HG03520 (cell line): ENCODE data around the gene HYKK.
"Not testable (repeated sequence)": the region's sequence is repeated elsewhere in the genome, so short reads cannot be mapped to it uniquely, and the experiment has no call there.

ENCODE experiments used
- ATAC-seq: cut with Tn5 transposase; IDR thresholded peaks from one replicate; pipeline ENCODE4 v1.9.1; 2021; ENCODE audit warnings: mild to moderate bottlenecking, moderate library complexity; ENCODE audit not compliant: unreplicated experiment

Gene HYKK

DNA sequence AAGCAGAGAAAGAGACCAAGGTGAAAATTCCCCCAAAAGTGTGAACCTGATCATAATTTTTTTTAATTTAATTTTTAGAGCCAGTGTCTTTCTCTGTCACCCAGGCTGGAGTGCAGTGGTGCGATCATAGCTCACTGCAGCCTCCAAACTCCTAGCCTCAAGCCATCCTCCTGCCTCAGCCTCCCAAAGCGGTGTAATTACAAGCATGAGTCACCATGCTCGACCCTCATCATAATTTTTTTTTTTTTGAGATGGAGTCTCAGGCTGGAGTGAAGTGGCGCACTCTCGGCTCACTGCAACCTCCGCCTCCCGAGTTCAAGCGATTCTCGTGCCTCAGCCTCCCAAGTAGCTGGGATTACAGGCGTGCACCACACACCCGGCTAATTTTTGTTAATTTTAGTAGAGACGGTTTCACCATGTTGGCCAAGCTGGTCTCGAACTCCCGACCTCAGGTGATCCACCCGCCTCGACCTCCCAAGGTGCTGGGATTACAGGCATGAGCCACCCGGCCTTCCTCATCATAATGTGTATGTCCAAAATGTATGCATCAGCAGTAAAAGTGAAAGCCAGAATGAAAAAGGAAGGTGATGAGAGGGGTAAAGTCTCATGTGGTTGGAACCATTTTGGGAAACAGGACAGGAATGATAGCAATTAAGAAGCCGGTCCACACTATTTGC, 32.2 kb downstream of the HYKK start:
- not testable (repeated sequence) for ATAC-seq

DNA sequence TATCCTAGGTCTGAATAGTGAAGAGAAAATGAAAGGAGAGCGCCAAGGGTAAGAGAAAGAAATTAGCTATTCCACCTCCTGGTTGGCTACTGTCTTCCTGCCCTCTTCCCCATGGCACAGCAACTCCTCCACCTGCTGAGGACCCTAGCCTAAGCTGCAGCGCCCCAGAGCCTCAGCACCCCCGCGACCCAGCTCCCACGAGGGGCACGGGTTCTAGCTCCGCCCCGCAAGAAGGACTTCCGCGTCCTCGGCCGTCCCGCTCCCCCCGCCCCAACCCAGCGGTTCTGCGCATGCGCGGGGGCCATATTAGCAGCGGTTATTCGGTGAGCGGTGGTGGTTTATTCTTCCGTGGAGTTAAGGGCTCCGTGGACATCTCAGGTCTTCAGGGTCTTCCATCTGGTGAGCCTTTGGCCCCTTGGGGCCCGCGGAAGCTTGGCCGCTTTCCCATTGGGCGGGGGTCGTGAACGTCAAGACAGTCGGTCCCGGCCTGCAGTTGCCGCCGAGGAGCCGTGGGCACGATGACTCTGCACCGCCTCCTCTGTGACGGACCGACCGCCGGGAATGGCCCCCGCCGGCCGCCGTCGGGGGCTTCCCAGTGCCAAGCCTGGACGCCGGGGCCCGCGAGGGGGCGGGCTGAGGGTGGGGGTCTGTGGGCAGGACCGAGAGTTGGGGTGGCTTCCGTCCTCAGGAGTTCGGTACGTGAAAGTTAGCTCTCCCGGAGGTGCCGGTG, 32.9 kb downstream of the HYKK start, which contains the start of gene PSMA4:
Gene PSMA4, plus strand, starts transcription at position 304 of the 730 bp plus-strand sequence. CDS start 1,484 bp downstream, outside the sequence.
- ATAC-seq, result peak; percentile 77

DNA sequence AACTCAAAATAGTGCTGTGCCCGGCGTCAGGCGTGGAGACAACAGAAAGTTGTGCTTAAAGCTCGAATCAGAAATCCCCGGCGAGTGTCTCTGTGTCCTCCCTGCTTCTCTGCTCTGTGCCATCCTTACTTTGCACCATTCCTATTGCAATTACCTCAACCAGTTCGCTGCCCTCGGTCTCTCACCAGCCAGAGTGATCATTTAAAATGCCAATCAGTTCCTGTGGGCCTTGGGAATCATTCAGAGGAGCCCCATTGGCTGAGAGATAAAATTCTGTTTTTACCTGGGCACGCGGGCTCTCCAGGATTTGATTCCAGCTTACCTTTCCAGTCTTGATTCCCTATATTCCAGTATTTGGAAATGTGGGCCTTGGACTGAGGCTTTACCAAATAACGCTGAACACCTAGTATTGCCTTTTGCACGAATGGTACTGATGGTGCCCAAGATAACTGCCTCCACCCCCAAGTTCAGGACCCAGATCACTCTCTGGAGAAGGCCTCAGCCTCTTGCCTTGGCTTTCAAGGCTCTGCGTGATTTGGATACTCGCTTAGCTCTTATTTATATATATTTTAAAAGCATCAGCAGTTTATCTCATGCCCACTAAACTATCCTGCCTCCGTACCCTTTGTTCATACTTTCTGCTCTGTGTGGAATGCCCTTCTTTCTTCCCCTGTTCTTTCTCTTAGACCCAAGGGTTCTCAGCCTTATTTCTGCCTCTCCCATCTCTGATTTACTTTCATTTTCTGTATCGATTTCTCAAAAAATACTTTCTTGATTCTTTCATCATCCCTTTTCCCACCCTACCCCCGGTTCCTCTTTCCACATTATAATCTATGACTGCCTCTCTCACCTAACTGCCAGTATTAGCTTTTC, 33.7 kb downstream of the HYKK start:
- ATAC-seq, result no peak

- no peak for ATAC-seq
Observed at GRCh38 chr15:78541744-78542034, 34.3 kb downstream of the HYKK start.

DNA sequence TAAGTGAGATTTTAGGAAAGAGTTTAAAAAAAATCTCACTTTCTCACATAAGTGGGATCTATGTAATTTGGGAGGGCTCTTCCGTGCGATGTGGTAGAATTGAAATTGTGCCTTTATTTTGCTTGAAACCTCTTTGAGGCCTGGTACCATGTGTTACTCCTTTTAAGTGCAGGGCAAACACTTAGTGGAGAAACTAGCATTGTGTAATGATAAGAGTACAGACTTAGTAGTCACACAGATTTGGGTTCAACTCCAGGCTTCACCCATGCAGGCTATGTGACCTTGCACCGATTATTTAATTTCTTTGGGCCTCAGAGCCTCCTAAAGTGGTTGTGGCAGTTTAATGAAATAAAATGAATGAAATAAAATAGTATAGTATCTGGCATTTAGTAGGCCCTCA, 35.3 kb downstream of the HYKK start:
- ATAC-seq, result no peak

- ATAC-seq, result no peak
Observed at GRCh38 chr15:78550194-78550593, 42.8 kb downstream of the HYKK start.

- ATAC-seq, result no peak
Observed at GRCh38 chr15:78550815-78551214, 43.4 kb downstream of the HYKK start.

GRCh38 chr15:78551902-78552301, 44.5 kb downstream of the HYKK start:
- no peak for ATAC-seq

- ATAC-seq, result no peak
Observed at GRCh38 chr15:78552597-78552996, 45.2 kb downstream of the HYKK start.

DNA sequence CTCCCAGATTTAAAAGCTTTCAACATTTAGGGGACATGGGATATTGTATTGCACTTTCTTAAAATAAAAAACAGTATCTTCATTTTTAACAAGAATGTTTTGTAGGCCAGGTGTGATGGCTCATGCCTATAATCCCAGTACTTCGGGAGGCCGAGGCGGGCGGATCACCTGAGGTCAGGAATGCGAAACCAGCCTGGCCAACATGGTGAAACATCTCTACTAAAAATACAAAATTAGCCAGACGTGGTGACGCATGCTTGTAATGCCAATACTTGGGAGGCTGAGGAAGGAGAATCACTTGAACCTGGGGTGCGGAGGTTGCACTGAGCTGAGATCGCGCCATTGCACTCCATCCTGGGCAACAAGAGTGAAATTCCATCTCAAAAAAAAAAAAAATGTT, 52.8 kb downstream of the HYKK start:
- not testable (repeated sequence) for ATAC-seq

DNA sequence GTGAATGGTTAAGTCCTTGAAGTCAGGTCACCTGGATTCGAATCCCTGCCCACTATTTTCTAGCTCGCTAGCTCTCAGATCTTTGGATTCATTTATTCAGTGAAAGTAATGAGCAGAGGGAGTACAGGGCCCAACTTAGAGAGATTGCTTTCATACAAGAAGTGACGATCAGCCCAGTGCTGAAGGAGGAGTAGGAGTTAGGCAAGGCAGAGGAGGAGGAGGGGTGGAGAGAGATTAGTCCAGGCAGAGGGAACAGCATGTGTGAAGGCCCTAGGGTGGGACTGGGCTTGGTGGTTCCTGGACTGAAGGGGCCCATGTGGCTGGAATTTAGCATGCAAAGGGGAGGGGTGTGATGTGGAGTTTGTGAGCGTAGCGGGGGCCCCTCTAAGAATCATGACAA, 54.1 kb downstream of the HYKK start:
- ATAC-seq, result no peak

- no peak for ATAC-seq
Observed at GRCh38 chr15:78563092-78563491, 55.7 kb downstream of the HYKK start.

DNA sequence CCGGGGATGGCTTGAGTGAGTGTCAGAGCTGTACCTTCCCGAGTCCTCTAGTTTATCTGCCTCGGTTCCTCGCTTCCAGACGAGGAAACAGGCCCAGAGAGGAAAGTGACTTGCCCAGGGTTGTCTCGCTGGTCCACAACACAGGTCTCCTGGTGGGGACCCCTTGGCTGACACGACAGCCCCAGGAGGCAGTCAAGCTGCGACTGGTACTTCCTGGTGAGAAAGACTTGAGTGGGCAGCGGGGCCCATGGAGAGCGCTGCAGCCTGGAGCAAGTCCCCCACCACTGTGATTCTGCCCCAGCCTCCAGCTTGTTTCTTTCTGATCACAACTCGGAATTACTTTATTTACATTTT, 57.3 kb downstream of the HYKK start:
- ATAC-seq, result no peak

DNA sequence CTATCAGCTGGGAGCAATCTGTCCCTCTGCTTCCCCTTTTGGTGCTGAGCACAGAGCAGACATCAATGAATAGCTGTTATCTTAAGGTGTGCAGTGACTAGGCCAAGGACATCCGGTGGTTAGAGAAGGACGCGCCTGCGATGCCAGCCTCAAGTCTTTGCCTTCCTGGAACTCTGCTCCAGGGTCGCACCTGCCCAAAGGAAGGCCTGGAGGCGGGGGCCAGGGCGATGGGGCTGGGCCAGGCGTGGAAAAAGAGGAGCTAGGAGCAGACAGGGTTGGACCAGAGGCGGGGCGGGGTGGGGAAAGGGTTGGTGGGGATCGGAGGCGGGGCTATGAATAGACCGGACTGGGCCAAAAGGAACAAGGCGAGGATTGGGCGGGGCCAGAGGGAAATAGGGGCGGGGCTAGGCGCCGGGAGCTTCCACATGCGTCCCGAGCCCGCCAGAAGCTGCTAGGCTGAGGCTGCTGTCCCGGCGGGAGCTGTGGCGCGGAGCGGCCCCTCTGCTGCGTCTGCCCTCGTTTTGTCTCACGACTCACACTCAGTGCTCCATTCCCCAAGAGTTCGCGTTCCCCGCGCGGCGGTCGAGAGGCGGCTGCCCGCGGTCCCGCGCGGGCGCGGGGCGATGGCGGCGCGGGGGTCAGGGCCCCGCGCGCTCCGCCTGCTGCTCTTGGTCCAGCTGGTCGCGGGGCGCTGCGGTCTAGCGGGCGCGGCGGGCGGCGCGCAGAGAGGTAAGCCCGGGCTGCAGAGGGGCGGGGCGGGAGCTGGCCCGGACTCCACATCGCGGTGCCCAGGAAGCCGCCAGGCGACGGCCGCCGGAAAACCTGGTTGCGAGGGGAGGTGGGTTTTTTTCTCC, 57.9 kb downstream of the HYKK start, which contains the start of gene CHRNA5:
Gene CHRNA5, plus strand, starts transcription at position 424 of the 854 bp plus-strand sequence. Its CDS starts 200 bp downstream, at position 624.
- ATAC-seq, result peak; percentile 79

- ATAC-seq, result no peak
Observed at GRCh38 chr15:78565951-78566774, 58.8 kb downstream of the HYKK start.

GRCh38 chr15:78567531-78567930, 60.2 kb downstream of the HYKK start:
- ATAC-seq, result no peak

GRCh38 chr15:78570710-78571109, 63.3 kb downstream of the HYKK start:
- no peak for ATAC-seq

DNA sequence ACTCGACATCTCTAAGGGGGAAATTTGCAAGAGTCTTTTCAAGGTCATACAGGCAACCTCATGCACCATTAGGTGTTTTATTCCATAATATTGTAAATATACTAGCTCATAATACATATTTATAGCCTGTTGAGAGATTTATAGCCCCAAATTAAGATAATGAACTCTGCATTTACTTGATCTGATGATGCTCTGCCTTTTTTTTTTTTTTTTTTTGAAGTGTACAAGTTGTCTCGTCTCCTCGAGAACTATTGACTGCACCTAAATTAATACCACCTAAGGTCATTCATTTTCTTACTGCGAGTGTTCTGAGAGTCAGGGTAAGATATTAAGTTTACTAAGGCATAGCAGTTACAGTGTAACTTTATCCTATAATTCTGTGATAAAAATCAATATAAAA, 64.0 kb downstream of the HYKK start:
- ATAC-seq, result no peak

DNA sequence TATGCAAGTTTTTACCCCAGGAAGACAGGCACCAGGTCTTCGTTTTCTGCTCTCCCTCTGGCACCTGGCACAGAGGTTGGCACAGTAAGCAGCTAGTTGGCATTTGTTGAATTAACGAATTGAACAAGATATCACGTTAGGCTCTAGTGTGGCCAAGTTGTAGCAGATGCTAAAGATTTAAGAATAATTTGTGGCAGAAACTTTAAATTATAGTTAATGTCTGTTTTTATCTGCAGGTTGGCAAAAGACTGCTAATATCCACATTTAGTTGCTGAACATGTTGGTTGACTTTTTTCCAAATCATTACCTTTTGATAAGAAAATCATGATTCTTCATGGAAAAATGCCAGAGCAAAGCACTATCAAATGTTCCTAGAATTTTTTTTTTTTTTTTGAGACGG, 66.0 kb downstream of the HYKK start:
- no peak for ATAC-seq

DNA sequence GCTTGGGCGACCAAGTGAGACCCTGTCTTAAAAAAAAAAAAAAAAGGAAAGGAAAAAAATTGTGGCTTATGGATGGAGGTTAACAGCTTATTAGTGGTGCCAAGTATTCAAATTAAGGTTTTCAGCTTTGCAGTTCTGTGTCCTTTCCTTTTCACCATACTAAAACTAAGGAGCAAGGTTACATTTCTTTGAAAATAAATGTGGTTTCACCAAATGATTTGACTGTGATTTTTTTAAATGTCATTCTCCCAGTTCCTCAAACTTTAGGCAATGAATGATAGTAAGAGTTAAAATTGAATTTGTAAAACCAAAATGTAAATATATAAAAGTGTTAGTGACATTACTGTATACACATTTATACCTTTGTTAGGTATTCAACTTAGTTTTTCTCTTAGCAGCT, 67.6 kb downstream of the HYKK start:
- no peak for ATAC-seq
